ENCODE measurements around the gene OTUD5.
"Not testable (repeated sequence)": the region's sequence is repeated elsewhere in the genome, so short reads cannot be mapped to it uniquely, and the experiment has no call there.

Gene OTUD5

DNA sequence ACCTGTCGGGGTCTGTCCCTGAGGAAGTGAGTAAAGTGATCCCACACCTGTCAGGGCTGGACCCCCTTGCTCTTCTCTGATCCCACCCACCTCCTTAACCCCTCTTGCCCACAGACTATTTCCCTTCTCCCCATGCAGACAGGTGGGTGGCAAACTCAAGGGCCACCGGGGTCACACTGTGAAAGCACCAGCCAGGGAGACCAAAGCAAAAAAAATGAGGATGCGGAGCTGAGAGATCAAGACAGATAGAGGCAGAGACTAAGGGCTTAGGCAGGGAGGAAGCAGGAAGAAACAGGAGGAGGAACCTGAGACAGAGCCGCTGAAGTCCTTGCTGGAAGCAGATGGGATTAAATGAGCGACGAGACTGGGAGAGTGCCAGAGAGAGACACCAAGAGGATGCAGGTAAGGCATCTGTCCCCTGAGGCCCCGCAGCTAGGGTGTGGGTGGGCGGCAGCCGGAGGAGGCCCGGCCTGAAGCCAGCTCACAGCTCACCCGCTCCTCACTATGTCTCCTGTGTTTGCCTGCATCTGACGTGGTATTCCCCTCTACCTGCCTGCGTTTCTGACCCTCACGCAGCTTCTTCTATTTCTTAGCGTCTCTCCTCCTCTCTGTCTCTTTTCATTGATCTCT, 67.0 kb downstream of the OTUD5 start:
- no peak for DNase-seq (ENCODE audit: low read depth)

DNA sequence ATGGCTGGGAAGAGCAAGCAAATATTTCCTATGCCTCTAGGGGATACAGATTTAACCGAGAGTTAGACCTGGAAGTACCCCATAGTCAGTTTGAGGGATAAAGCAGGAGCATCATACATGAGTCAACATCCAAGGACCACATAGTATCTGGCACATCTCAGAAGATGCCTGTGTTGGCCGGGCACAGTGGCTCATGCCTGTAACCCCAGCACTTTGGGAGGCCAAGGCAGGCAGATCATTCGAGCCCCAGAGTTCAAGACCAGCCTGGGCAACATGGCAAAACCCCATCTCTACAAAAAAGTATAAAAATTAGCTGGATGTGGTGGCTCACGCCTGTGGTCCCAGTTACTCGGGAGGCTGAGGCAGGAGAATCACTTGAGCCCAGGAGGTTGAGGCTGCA, 70.8 kb downstream of the OTUD5 start:
- not testable (repeated sequence) for DNase-seq (ENCODE audit: low read depth)

DNA sequence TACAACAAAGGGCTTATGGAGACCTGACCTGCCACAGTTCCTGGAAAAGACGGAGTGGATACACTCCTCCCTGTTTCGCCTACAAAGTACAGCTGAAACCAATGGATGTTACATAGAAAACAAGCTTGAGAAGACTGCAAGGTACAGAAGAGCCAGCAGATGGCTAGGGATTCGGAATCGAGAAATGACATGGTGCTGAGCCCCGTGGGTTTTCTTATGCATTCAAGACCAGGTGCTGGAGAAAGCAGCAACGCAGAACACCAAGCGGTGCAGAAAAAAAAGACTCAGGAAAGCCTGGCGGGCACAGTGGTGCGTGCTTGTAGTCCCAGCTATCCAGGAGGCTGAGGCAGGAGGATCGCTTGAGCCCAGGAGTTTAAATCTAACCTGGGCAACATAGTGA, 73.7 kb downstream of the OTUD5 start:
- no peak for DNase-seq (ENCODE audit: low read depth)

DNA sequence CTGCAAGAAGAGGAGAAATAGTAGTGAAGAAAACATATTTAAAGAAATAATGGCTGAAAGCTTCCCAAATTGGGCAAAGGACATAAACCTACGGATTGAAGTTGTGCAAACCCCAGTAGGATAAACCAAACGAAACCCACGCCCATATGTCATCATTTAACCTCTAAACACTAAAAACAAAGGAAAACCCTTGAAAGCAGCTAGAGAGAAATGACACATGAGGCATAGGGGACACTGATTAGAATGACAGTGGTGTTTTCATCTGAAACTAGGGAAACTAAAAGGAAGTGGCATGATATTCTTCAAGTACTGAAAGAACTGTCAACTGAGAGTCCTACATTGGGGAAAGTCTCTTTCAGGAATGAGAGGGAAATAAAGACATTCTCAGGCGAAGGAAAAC, 80.5 kb downstream of the OTUD5 start:
- not testable (repeated sequence) for DNase-seq (ENCODE audit: low read depth)

Measured in activated T-cell treated with anti-CD3 and anti-CD28 coated beads for 1 hour (primary cell).